GM18951 (cell line): ENCODE measurements around the gene CDK18.

Source experiments
- POLR2A ChIP-seq: IDR thresholded peaks from 4 replicates; pipeline ENCODE4 v1.6.1; 2011; ENCODE audit warnings: mild to moderate bottlenecking; ENCODE audit not compliant: insufficient read length, insufficient read depth; ENCODE audit errors: extremely low read depth
- in situ Hi-C: fragments of 300-500 bp; cut with MboI; formaldehyde crosslinking; loops from one replicate; pipeline ENCODE4 v1.12.0; 2022; ENCODE audit warnings: low sequenced_read_pairs, mixed read lengths, inconsistent platforms; ENCODE audit not compliant: unreplicated experiment

Gene CDK18

DNA sequence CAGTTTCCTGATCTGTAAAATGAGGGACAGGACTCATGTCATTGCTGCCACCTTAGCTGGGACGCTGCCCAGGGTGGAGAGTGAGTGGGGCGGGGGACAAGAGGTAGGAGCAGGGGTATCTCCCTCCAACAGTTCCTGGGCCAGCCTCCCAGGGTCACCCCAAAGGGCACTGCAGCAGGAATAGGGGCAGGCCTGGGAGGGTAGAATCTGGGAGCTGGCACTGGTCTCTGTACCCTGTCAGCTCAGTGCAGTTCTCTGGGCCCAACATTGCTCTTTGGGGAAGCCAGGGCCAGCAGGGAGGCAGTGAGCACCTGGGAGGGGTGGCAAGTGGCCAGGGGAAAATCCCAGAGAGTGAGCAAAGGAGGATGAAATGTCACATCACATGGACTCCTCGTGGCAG lies 71.5 kb downstream of the CDK18 start:
- in situ Hi-C loops: no loop called here
- TF ChIP-seq POLR2A: no peak

DNA sequence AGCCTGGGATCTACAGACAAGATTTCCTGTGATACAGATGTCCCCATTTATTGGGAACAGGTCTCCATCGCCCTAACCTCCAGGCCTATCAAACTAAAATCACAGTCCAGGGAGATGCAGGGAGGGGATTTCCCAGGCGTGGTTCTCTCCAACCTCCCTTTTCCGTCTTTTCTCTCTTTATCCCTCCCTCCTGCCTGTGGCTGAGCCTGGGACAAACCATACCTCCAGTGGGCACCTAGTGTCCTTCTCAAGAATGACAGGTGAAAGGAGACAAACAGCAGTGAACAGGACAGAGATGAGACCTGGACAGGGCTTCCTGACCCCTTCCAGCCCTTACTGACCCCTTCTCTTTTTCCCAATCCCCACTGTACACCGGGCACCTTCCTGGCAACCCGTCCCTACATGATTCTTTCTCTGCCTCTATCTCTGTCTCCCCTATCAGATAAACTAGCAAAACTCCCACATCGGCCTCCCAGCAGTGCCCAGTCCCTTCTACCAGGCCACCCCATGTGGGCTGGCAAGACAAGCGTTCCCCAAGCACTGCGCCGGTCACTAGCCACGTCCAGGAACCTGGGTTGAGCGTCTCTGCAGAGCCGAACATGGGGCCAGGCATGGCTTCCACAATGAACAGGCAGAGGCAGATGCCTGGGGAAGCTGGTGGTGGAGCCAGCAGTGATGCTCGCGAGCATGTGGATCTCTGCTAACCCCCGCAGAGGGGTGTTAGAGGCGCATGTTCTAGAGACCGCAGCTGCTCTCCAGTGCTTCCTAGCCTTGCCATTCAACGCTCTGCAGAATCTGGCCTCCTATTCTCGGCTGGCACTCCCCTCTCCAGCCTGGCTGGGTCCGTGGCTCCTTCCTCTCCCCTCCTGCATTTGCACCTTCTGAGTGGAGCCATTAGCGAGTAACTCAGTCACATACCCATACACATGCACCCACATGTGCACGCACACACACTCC lies 72.6 kb downstream of the CDK18 start:
- in situ Hi-C loops: no loop called here
- no peak for TF ChIP-seq POLR2A

DNA sequence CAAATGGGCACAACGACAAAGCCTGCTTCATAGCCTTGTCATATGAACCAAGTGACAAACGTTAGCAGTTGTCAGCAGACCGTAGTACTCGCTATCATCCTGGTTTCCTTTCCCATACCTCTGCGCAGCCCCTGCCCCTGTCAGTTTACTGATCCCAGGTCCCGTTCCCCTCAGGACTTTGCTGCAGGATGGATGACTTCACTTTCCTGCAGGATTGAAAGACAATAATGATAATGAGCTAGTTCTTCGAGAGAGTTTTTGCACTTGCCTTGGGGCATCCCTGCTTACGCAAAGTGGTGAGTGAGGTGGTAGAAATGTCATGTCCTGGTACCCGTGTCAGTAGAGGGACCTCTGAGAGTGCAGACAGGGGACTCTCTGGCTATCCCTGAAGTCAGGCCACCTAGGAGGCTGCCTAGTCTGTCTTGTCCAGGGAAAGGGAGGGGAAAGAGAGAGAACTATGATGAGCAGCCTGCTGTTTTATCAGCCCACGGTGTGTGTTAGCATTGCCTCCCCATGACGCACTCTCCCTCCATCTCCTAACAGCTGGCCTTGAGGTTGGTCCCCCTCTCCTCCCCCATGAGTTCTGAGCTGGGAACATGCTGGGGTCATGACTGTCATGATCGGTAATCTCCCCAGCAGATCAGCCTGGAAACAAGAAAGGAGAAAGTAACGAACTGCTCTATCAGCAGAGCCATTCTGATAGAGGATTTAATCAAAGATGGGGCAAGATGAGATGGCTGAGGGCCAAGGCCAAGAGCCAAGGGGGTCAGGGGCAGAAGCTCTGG lies 73.6 kb downstream of the CDK18 start:
- TF ChIP-seq POLR2A: no peak
- in situ Hi-C loops: no loop called here

DNA sequence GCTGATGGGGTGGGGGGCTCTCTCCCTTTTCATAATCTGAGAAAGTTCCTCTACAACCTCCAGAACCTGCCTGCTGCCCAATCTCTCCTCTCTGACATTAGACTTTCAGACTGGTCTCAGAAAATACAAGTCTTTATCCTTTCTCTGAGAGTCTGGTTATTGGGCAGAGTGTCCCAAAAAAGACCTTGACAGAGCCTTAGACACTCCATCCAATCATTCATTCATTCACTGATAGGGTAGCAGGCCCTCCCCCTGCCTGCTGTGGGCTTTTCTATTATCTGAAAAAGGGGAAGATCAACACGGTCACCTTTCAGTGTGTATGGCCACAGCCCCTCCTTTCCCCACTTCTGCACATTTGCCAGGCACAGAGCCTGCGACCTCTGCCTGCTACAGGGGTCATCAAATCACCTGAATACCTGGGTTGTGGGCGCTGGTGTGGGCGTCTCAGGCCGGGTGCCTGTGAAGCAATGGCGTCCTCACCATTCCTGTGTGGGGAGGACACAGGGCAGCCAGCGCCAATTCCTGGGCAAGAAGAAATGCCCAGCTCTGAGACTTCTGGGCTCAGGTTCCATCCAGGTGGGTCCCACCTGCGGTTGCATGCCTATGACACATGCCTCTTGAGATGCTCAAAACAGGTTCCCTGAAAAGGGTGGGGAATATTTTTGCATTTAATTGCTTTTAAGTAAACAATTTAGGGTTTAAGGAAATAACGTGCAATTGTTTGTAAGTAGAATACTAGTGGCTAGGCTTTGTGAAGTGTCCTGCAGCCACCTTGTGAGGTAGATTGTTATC lies 74.5 kb downstream of the CDK18 start:
- in situ Hi-C loops: no loop called here

DNA sequence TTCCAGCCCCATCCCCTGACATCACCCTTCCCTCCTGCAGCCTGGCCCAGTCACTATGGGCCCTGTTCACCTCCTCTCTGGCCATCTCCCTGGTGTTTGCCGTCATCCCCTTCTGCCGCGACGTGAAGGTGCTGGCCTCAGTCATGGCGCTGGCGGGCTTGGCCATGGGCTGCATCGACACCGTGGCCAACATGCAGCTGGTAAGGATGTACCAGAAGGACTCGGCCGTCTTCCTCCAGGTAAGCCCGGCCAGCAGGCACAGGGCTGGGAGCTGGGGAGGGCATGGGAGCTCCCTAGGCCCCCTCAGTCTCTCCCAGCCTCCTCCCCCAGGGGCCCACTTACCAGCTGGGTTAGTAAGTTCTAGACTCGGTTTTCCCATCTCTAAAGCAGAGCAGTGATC lies 75.2 kb downstream of the CDK18 start:
- TF ChIP-seq POLR2A: no peak
- in situ Hi-C loops: no loop called here

More for the DNA sequence above, 74.5 kb downstream of the CDK18 start:
- TF ChIP-seq POLR2A: no peak

DNA sequence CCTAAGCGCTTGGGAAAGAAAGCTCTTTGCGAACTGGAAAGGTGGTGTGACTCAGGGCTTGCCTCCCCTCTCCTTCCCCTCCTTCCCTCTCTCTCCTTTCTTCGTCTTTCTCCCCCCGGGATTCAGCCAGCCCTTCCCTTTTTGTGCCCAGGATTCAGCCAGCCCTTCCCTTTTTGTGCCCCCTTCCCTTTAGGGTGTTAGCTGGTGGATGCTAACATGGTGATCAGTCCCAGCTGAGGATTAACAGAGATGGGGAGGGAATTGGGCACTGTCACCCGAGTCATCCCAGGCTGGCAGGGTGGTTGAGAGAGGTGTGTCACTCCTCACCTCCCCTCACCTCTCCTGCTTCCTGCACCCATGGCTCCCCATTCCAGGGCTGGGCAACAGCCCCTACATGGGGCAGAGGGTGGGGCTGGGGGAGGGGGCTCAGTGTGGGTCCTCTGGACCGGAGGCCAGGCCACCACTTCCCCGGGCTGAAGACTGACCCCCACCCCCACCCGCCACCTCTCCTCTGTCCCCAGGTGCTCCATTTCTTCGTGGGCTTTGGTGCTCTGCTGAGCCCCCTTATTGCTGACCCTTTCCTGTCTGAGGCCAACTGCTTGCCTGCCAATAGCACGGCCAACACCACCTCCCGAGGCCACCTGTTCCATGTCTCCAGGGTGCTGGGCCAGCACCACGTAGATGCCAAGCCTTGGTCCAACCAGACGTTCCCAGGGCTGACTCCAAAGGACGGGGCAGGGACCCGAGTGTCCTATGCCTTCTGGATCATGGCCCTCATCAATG lies 75.9 kb downstream of the CDK18 start:
- in situ Hi-C loops: no loop called here
- TF ChIP-seq POLR2A: no peak

DNA sequence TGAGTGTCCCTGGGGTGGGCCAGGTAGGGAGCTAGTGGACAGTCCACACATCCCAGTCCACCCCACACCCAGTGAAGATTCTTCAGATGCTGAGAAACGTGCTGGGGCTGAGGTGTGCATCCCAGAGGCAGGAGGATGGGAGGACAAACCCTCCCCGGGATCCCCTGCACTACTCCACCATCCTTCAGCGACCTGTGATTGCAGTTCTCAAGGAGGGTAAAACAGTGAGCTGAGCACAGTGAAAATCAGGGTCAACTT lies 76.4 kb downstream of the CDK18 start:
- TF ChIP-seq POLR2A: no peak
- in situ Hi-C loops: no loop called here

DNA sequence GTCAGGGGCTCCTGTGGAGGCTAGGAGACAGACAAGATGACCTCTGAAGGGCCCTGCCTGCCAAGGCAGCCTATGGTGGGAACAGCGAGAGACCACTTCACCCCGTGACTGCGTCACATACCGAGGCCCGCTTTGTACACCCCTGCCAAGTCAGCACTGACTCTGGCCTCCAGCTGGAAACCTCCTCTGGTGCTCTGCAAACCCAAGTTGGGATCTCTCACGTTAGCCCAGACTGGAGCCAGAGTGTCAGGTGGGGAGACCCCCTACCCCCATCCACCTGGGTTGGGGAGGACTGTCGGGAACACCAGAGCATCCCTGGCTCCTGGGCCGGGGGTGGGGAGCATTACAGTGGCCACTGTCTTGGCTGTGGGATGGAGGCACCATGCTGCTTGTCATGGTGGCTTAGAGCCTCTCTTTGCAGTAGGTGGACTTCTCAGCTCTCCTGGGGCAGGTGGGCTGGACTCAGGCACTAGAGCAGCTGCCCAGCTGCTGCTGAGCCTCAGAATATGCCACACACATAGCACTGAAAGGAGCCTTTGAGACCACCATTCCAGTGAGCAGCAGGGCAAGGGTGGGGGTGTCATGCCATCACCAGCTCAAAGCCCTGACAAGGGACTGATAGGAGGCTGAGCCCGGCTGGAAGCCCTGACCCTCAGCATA lies 77.0 kb downstream of the CDK18 start:
- in situ Hi-C loops: no loop called here
- TF ChIP-seq POLR2A: no peak

DNA sequence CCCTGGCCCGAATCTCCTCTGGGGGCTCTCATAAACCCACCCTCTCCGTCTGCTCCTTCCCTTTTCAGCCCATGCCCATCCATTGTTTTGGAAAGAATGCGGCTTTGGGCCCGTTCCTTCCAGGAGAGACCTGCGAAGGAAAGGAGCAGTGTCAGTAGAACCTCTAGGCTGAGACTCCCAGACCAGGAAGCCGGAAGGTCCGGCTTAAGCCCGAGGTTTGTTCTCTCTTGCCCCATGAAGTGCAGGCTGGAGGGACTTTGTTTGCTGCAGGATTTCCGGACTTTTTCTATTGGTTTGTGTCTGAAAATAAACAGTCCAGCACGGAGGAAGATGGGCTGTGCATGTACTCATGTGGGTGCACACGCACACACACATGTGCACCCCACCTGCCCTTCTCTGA lies 77.6 kb downstream of the CDK18 start:
- TF ChIP-seq POLR2A: no peak
- in situ Hi-C loops: no loop called here
